ENCODE results near the gene GAL3ST2.
"Not testable (repeated sequence)": the region's sequence is repeated elsewhere in the genome, so short reads cannot be mapped to it uniquely, and the experiment has no call there.

The GAL3ST2 gene

DNA sequence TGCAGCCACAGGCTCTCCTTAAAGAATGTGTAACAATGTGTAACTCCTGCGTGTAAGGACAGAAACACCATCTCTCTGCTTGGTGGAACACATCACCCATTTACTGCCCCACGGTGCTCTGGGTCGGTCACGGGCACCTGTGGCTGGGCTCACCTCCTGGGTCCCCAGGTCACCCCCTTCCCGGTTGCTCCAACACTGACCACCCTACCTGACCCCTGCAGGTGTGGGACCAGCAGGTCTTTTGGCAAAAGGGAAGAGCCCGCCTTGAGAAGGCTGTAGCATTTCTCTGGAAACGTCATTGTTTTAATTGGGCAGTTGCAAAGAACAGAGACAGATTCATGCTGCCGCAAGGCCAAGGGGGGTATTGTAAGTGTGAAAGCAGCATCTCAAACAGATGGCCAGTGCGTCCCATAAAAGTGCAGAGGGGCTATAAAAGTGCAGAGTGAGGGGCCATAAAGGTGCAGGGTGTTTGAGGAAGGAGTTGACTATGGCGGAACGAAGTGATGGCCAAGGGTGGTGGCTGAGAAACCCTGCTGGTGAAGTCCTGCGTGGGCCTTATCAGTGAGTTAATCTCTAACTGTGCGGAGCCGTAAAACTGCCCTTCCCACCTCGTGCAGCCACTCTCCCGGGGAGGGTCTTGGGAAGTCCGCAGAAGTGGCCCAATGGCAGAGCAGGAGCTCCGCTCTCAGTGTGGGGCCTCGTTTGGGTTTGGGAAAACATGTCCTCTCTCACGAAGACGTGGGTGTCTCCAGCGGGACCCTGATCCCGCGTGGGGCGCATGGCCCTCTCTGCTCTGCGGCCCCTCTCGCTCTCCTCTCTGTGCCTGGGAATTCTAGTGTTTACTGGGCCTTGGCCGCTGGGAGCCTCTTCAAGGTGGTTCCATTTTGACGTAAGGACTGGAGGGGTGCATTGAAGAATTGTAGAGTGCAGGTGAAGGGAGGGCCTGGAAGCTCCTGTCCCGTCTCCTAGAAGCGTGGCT is 18.7 kb downstream of the GAL3ST2 start:
- DNase-seq (ENCODE audit: low spot score), result peak; percentile 5

DNA sequence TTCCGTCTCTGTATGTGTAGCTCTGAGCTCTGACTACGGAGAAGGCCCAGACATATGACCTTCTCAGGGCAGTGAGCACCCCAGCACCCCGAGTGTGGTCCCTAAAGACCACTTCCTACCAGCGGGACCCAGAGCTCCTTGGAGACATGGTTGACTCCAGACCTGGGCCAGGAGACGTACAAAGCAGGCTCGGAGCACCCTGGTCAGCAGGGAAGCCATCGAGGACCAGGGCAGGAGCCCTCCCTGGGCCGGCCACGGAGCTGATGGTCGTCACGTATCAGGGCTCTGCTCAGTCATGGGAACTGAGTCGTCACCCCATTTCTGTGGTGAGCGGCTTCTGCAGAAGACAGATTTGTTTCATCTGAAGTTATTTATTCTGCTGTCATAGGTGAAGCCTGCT is 19.6 kb downstream of the GAL3ST2 start:
- no peak for DNase-seq (ENCODE audit: low spot score)

DNA sequence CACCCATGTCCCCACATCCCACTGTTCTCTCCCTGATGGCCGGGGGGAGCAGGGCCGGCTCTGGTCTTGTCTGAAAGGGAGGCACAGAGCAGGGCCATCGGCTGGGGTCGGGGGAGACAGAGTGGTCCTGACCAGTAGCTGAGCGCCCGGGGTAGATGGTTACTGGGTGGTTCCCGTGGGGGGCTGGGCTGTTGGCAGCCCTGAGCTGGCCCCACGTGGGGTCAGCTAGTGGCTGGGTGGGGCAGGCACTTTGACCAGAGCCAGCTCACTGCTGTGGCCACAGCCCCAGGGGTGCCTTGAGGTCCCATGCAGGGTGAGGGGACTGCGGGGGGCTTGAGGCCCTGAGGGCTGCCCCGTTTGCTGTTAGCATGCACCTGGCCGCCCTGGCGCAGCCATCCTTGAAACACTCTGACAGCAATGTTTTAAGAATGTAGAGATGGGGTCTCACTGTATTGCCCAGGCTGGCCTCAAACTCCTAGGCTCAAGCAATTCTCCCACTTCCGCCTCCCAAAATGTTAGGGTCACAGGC is 20.1 kb downstream of the GAL3ST2 start:
- peak; percentile 18 for DNase-seq (ENCODE audit: low spot score)

DNA sequence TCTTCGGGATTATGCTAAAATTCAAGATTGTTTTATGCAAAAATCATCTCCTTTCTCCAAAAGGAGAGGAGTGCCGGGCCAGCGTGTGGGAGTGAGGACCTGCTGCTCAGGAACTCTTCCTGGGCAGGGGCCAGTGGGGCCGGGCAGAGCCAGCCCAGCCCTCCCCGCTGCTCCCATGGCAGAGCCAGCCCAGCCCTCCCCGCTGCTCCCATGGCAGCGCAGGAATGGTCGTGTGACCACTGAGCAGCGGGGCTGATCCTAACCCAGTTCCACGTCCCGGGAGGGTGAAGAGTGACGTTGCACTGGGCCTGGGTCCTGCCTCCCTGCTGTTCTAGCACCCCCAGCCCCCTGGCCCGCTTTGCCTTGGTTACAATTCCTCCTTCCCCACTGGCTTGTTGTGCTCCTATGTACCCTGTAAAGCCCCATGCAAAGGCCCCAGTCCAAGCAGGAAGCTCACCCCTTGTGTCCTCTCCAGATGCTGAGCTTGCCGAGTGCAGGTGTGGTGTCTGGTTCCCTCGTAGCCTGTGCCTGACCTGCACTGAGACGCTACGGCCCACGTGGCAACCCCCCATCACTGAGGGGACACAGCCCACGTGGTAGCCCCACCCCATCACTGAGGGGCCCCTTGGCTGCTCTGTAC is 20.9 kb downstream of the GAL3ST2 start:
- no peak for DNase-seq (ENCODE audit: low spot score)

DNA sequence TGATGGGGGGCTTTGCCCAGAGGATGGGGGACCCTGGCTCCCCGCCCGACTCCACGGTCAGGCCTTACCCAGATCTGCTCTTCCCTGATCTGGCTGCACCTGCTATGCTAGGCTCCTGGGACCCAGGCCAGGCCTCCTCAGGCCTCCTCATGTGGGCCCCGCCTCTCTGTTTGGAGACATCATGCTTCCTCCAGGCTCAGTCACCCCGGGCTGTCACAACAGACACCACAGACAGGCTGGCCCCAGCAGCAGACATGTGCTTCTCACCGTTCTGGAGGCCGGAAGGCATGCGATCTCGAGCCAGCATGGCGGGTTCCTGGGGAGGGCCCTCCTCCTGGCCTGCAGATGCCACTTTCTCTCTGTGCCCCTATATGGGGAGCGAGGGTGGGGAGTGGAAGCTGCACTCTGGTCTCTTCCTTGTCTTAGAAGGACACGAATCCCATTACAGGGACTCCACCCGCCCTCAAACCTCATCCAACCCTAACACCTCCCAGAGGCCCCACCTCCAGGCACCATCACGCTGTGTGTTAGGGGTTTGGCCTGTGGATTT is 21.5 kb downstream of the GAL3ST2 start:
- DNase-seq (ENCODE audit: low spot score), result peak; percentile 18

DNA sequence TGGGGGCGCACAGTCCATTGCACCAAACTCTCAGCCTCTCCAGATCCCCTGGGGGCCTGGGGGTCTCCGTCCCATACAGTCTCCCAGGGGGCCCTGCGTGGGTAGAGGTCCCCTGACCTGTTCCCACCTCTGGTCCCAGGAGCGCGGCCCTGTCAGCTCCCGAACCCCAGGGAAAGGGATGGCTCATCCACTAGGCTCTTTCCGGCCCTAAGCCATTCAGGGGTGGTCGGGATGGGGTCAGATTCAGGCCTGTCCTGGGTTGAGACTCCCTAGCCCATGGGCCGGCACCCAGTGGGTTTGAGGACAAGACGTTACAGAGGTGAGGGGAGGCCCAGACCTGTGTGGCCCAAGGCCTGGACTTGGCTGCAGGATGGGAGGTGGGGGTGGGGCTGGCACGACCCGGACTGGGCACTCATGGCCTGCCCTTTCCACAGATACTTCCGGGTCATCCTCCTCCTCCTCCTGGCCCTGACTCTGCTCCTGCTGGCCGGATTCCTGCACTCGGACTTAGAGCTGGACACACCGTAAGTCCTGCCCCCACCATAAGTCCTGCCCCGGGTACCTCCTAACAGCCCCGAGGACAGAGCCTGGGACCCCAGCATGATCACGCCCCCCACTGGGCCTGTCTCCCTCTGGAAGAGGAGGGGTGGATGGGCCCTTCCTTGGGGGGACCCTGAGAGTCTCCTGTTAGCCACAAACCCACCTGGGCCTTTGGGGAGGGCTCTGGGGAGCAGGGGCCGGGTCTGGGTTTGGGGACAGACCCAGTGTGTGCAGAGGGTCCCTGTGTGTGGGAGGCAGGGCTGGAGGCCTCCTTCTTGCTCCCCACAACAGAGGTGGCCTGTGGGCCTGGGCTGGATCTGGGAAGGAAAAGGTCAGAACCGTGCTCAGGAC is 22.3 kb downstream of the GAL3ST2 start:
- peak; percentile 14 for DNase-seq (ENCODE audit: low spot score)

DNA sequence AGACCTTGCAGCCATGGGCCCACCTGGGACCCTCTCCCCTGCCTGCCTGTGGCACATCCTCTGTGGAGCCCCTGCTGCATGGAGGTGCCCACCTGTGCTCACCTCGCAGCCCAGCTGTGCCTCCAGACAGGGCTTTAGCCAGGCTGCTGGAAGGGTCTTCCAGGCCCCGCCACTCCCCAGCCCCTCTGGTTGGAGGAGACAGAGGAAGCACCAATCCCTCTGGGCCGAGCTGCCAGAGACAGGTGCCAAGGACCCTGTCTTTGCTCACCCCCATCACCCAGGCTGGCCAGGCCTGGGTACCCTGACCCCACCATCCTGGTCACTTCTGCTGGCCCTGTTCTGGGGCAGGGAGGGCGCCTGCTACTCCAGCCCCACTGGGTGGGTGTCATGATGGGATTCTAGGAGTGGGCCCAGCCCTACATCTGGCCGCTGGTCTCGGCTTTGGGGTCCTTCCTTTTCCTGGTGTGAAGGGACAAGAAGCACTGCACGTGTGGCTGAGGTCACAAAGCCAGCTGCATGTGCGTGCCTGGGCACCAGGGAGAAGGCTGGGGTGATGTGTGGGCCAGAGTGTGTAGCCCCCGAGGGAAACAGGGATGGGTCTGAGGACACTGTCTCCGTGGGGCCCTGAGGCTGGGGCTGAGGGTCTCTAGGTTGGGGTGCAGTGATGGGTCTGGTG is 23.0 kb downstream of the GAL3ST2 start:
- DNase-seq (ENCODE audit: low spot score), result peak; percentile 17

DNA sequence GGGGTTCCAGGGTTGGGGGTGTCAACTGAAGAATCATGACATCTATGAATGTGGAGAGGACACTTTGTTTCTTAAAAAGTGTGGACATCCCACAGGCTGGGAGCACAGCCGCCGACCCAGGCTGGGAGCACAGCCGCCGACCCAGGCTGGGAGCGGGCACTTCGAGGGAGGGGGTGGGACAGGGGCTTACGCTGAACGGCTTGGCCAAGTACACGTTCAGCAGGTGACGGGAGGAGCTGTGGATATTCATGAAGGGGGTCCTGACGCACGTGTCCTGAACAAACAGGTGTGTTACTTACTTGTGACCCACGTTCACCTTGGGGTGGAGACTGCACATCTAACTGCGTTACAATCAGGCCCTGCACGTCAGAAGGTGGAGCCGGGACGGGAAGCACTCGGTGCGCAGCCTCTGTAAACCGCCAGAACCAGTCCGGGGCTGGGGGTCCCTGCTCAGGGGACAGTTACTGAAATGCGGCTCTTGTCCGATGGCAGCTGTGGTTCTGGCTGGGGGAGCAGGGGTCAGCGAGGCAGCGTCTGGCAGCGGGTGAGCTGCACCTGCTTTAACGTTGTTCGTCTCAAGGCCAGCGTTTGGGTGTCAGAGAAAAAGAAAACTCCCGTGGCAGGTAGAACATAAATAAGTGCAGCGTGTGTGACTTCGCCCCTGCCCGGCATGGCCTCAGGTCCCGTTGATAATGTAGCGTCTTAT is 23.7 kb downstream of the GAL3ST2 start:
- not testable (repeated sequence) for DNase-seq (ENCODE audit: low spot score)

DNA sequence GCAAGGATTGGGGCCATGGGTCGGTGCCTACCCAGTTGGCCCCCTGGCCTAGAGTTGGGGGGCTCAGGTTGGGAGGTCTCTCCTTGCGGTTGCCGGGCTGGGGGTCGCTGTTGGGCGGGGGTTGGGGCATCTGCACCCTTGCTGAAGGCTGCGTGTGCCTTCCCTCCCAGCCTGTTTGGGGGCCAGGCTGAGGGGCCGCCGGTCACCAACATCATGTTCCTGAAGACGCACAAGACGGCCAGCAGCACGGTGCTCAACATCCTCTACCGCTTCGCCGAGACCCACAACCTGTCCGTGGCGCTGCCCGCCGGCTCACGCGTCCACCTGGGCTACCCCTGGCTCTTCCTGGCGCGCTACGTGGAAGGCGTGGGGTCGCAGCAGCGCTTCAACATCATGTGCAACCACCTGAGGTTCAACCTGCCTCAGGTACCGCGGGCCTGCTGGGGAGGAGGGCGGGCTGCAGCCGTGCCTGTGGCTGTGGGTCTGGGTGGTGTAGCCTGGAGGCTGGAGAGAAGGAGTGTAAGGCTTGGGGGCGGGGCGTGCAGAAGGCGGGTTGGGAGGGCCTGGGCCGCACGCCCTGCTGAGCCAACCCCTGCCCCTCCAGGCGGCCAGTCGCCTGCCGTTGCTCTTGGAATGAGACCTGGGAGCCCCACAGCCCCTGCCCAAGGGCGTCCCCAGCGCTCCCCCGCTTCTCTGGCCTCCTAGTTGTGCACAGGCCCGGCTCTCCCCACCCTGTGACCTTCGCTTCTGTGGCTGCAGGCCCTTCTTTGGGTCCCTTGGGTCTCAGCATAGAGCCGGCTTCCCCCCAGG is 25.2 kb downstream of the GAL3ST2 start:
- DNase-seq (ENCODE audit: low spot score), result peak; percentile 33

DNA sequence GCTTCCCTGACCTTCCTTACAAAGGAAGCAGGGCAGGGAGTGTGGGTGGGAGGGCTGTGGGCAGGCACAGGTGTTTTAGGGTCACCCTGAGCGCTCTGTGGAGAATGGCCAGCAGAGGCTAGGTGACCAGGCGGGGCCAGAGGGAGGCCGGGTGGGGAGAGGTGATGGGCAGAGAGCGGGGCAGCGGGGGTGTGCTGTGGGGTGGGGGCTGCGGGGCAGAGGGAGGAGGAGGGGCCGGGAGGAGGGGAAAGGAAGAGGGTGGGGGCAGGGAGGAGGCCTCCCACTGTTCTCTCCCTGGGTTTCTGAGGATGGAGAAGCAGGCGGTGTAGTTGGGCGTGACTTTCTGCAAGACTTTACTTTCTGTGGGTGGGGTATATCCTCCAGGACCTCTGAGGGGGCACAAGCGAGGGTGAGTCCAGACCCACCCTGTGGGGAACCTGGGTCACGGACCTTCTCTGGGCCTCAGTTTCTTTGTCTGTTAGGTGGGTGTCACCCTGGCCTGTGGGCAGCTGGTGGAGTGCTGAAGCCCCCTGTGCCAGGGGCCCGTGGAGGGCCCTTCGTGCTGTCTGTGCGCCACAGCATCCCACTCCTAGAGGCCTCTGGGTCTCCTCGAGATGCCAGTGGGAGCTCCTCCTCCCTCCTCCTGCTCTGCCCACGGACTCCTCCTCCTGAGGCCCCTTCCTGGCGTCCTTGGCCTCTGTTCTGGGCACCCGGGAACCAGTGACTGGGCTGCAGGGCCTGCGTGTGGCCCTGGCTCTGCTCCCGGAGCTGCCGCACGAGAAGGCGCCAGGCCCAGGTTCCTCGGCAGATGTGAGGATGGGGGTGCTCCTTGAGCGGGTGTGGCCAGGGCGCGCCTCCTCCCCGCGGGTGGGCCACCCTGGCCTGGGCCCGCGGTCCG is 26.0 kb downstream of the GAL3ST2 start:
- peak; percentile 20 for DNase-seq (ENCODE audit: low spot score)

DNA sequence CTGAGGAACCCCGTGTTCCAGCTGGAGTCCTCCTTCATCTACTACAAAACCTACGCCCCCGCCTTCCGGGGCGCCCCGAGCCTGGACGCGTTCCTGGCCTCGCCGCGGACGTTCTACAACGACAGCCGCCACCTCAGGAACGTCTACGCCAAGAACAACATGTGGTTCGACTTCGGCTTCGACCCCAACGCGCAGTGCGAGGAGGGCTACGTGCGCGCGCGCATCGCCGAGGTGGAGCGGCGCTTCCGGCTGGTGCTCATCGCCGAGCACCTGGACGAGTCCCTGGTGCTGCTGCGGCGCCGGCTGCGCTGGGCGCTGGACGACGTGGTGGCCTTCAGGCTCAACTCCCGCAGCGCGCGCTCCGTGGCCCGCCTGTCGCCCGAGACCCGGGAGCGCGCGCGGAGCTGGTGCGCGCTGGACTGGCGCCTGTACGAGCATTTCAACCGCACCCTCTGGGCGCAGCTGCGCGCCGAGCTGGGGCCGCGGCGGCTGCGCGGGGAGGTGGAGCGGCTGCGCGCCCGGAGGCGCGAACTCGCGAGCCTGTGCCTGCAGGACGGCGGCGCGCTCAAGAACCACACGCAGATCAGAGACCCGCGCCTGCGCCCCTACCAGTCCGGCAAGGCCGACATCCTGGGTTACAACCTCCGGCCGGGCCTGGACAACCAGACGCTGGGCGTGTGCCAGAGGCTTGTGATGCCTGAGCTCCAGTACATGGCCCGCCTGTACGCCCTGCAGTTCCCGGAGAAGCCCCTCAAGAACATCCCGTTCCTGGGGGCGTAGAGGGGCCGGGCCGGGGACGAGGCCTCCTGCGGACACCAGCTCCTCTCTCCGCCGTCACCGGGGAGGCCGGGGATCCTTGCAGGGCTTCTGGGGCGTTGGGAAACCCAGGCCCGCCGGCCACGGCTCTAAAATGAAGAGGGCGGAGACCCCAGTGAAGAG is 27.0 kb downstream of the GAL3ST2 start:
- DNase-seq (ENCODE audit: low spot score), result peak; percentile 80

DNA sequence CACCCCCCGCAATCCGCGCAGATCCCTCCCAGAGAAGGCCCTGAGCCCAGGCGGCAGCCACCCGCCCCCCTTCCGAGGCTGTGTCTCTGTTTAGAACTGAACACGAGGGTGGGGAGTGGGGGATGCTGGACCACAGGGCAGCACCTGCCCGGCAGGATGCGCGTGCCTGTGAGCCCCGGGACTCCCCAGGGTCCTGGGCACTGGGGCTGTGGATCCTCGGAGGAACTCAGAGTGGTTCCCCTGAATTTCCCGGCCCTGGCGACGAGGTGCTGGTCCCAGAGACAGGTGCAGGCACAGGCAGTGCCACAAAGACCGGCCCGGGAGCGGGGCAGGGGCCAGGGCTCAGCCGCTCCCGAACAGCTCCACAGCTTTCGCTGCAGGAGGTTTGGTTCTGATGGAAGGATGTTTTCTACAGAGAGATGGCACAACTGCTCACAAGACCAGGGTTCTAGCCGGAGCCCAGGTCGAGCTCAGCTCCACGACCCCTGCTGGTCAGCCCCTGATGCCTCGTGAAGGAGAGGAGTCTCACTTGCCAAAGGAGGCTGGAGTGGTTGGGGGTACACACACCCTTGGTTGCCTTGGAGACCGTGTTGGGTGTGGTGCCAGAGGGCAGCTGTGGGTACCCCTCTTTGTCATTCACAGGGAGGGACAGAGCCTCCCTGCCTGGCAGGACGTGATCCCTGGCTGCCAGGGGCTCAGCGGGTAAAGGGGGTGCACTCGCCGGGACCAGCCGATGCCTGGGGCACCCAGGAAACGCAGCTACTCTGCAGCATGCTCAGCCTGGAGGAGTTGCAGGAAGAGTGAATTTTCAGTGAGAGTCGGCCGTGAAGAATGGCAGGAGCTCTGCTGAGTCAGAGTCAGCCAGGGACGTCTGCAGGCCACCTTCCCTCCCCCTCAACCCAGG is 28.0 kb downstream of the GAL3ST2 start:
- peak; percentile 41 for DNase-seq (ENCODE audit: low spot score)

DNA sequence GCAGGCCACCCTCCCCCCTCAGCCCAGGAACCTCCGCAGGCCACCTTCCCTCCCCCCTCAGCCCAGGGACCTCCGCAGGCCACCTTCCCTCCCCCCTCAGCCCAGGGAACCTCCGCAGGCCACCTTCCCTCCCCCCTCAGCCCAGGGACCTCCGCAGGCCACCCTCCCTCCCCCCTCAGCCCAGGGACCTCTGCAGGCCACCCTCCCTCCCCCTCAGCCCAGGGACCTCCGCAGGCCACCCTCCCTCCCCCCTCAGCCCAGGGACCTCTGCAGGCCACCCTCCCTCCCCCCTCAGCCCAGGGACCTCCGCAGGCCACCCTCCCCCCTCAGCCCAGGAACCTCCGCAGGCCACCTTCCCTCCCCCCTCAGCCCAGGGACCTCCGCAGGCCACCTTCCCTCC is 29.6 kb downstream of the GAL3ST2 start:
- not testable (repeated sequence) for DNase-seq (ENCODE audit: low spot score)

DNA sequence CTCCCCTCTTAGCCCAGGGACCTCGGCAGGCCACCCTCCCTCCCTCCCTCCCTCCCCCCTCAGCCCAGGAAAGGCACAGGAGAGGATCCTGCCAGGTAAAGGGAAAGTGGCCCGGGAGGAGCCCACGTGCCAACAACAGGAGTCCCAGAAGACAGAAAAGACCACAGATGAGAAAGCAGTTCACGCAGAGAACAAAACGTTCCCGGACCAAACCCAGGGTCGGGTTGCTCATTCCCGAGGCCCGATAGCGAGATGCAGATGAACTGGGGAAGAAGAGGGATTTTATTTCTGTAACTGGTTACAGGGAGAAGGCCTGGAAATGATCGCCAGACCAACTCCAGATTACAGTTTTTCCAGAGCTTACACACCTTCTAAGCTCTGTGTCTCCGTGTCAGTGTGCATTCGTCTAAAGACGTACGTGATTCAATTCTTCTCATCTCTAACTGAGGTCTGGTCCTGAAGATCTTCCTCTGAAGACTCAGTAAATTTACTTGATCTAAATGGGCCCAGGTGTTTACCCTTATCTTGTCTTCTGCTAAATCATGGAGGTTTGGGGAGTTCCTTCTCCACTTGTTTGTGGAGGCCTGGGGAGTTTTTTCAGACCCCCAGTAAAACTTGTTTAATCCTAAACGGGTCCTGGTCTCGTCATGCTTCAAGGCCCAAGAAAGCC is 31.6 kb downstream of the GAL3ST2 start:
- no peak for DNase-seq (ENCODE audit: low spot score)

DNA sequence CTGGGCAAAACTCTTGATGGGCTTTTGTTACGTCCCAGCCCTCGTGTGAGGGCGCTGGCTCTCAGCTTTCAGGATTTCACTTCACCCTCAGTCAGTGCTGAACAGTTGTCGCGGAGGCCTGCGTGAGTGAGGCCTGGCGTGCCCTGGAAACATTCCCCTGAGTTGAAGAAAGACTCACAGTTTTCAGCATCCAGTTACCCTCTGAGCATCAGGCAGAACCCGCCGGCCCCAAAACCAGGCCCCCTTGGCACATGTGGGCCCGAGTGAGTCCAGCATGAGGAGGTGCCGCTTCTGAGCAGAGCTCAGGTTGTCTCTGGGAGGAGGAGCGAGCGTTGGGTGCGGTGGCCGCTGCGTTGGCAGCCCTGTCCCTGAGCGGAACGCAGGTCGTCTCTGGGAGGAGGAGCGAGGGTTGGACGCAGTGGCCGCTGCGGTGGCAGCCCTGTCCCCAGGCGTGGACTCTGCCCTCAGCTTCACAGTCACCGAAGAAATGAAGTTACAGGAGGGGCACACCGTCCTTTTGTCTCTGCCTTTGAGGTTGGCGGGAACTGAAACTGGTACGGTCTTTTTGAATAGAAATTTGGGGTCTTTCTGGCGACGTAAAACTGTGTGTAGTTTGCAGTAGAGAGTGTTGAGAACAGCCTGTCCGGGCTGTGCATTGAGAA is 32.2 kb downstream of the GAL3ST2 start, which contains the start of gene NEU4:
Gene NEU4, plus strand, starts transcription at position 473 of the 662 bp plus-strand sequence. CDS start 5,292 bp downstream, outside the sequence.
- peak; percentile 16 for DNase-seq (ENCODE audit: low spot score)

Data from D341Med (cell line).